T-helper 1 cell (primary cell): Measurements from ENCODE around the gene TGFBR3.
A peak's percentile ranks its signal among the peaks of the same experiment; 100 is the strongest.

Experiments
- DNase-seq, 5 donors: peaks; one replicate each; pipeline ENCODE4 v3.0.0-alpha.2; 2012 to 2020

Gene TGFBR3

GRCh38 chr1:91753878-91754277 is 132.1 kb downstream of the TGFBR3 start:
- peak in 1 of 5 donors; percentile 57 for DNase-seq

GRCh38 chr1:91752324-91752723 is 133.6 kb downstream of the TGFBR3 start:
- peak in 1 of 5 donors; percentile 87 for DNase-seq

- no peak for DNase-seq
These were observed 134.7 kb downstream of the TGFBR3 start for GRCh38 chr1:91751275-91751674.

GRCh38 chr1:91750398-91750996 is 135.5 kb downstream of the TGFBR3 start:
- DNase-seq: no peak

- DNase-seq: no peak
These were observed 136.1 kb downstream of the TGFBR3 start for GRCh38 chr1:91749788-91750231.

- no peak for DNase-seq
These were observed 138.3 kb downstream of the TGFBR3 start for GRCh38 chr1:91747666-91748065.

- DNase-seq: no peak
These were observed 139.1 kb downstream of the TGFBR3 start for GRCh38 chr1:91746728-91747338.

- no peak for DNase-seq
These were observed 140.1 kb downstream of the TGFBR3 start for GRCh38 chr1:91745640-91746373.

- DNase-seq: no peak
These were observed 140.9 kb downstream of the TGFBR3 start for GRCh38 chr1:91744953-91745639.

- DNase-seq: no peak
These were observed 143.1 kb downstream of the TGFBR3 start for GRCh38 chr1:91742848-91743292.

GRCh38 chr1:91741906-91742305 is 144.0 kb downstream of the TGFBR3 start:
- no peak for DNase-seq

GRCh38 chr1:91741301-91741700 is 144.7 kb downstream of the TGFBR3 start:
- DNase-seq: no peak

- DNase-seq: no peak
These were observed 148.3 kb downstream of the TGFBR3 start for GRCh38 chr1:91737650-91738049.

- DNase-seq: no peak
These were observed 149.0 kb downstream of the TGFBR3 start for GRCh38 chr1:91736715-91737615.

- DNase-seq: no peak
These were observed 149.7 kb downstream of the TGFBR3 start for GRCh38 chr1:91736146-91736714.

- DNase-seq: no peak
These were observed 150.6 kb downstream of the TGFBR3 start for GRCh38 chr1:91735266-91735845.

- peak in 1 of 5 donors; percentile 45 for DNase-seq
These were observed 151.2 kb downstream of the TGFBR3 start for GRCh38 chr1:91734761-91735160.

- DNase-seq: no peak
These were observed 152.7 kb downstream of the TGFBR3 start for GRCh38 chr1:91733108-91733710.

- peak in 1 of 5 donors; percentile 83 for DNase-seq
These were observed 153.5 kb downstream of the TGFBR3 start for GRCh38 chr1:91732291-91733107.

GRCh38 chr1:91731815-91732214 is 154.1 kb downstream of the TGFBR3 start:
- DNase-seq: peak in 4 of 5 donors; percentile 11 to 69 (median 16)
